Natural killer cell treated with Interleukin-12 subunit alpha and Interleukin-12 subunit beta and Interleukin-15 and Interleukin-18, amount 100 ng/mL, for 72 hours (primary cell): ENCODE measurements around the gene B9D1. TPM values are rescaled to one million over a fixed set of nuclear protein-coding genes. Genes with fewer than 3 reads are reported as not detected.

Experiments
- ATAC-seq, 2 donors: fragments of 150-1000 bp; cut with Tn5 transposase in 1 of 2; sonication (Bioruptor Pico), chemical (Tn5 transposase) in 1 of 2; 2 replicates each; pipeline ENCODE4 v1.10.0; 2021
- DNase-seq: peaks from one replicate; pipeline ENCODE4 v3.0.0; 2022; ENCODE audit warnings: low spot score
- H3K27ac Mint-ChIP-seq, 2 donors: 1 replicate in 1 of 2; 2 replicates in 1 of 2; pipeline ENCODE4 v1.8.0; 2022; ENCODE audit warnings: mixed read lengths in 2 of 2, mild to moderate bottlenecking in 1 of 2, moderate library complexity in 1 of 2
- H3K27me3 Mint-ChIP-seq, 2 donors: 1 replicate in 1 of 2; 2 replicates in 1 of 2; pipeline ENCODE4 v1.8.0; 2022; ENCODE audit warnings: mixed read lengths in 2 of 2
- H3K36me3 Mint-ChIP-seq: one replicate; pipeline ENCODE4 v1.8.0; 2022; ENCODE audit warnings: mixed read lengths
- H3K4me1 Mint-ChIP-seq, 2 donors: 1 replicate in 1 of 2; 2 replicates in 1 of 2; pipeline ENCODE4 v1.8.0; 2022; ENCODE audit warnings: low read depth in 2 of 2, mixed read lengths in 2 of 2, mild to moderate bottlenecking in 1 of 2
- H3K4me3 Mint-ChIP-seq: one replicate; pipeline ENCODE4 v1.8.0; 2022; ENCODE audit warnings: mixed read lengths
- H3K9me3 Mint-ChIP-seq: 2 replicates; pipeline ENCODE4 v1.8.0; 2022; ENCODE audit warnings: mixed read lengths
- total RNA-seq, 2 donors: library from RNA; stranded (reverse); gene quantifications; one replicate each; pipeline ENCODE4 v1.2.3, GENCODE V29; 2022

B9D1 gene
- total RNA-seq, 2 donors from 2014 or later = 2.2 to 4.9 TPM

- no peak overlapping the region for H3K4me3 Mint-ChIP-seq
- DNase-seq (peak; percentile 56), ATAC-seq (no peak)
- no peaks in the 10 kb centered on the region for H3K9me3 Mint-ChIP-seq
- peaks cover 0 to 3% of the 10 kb centered on the region in 2 donors for H3K27me3 Mint-ChIP-seq
- H3K27ac Mint-ChIP-seq = no peak overlapping the region
- peaks cover 8 to 14% of the 10 kb centered on the region in 2 donors for H3K4me1 Mint-ChIP-seq
- no peaks in the 10 kb centered on the region for H3K36me3 Mint-ChIP-seq
Measured at GRCh38 chr17:19313746-19314651, 48.5 kb downstream of the B9D1 start.

- no peak overlapping the region for H3K27ac Mint-ChIP-seq
Measured at GRCh38 chr17:19313066-19313745, 49.3 kb downstream of the B9D1 start.

GRCh38 chr17:19312406-19312805, 50.1 kb downstream of the B9D1 start:
- peak overlapping the region in 1 of 2 donors; percentile 46 for H3K27ac Mint-ChIP-seq
- H3K4me1 Mint-ChIP-seq = peaks cover 8 to 14% of the 10 kb centered on the region in 2 donors
- no peak for ATAC-seq
- H3K4me3 Mint-ChIP-seq = peak overlapping the region; percentile 40
- no peaks in the 10 kb centered on the region for H3K36me3 Mint-ChIP-seq
- DNase-seq = peak; percentile 48
- peaks cover 0 to 8% of the 10 kb centered on the region in 2 donors for H3K27me3 Mint-ChIP-seq
- H3K9me3 Mint-ChIP-seq = no peaks in the 10 kb centered on the region

More at GRCh38 chr17:19313066-19313745, 49.3 kb downstream of the B9D1 start:
- H3K27me3 Mint-ChIP-seq = peaks cover 0 to 5% of the 10 kb centered on the region in 2 donors
- peaks cover 8 to 14% of the 10 kb centered on the region in 2 donors for H3K4me1 Mint-ChIP-seq
- ATAC-seq (no peak), DNase-seq (peak; percentile 58)
- H3K9me3 Mint-ChIP-seq = no peaks in the 10 kb centered on the region
- no peaks in the 10 kb centered on the region for H3K36me3 Mint-ChIP-seq
- H3K4me3 Mint-ChIP-seq = no peak overlapping the region

- Mint-ChIP-seq H3K36me3 (no peaks in the 10 kb centered on the region), H3K9me3 (no peaks in the 10 kb centered on the region), H3K4me3 (peak overlapping the region; percentile 40), H3K4me1 (peaks cover 12 to 17% of the 10 kb centered on the region in 2 donors), H3K27me3 (peaks cover 0 to 9% of the 10 kb centered on the region in 2 donors), H3K27ac (peak overlapping the region in 1 of 2 donors; percentile 46)
- DNase-seq (peak; percentile 51), ATAC-seq (peak; percentile 73 to 87)
Measured at GRCh38 chr17:19311421-19312215, 50.9 kb downstream of the B9D1 start.

GRCh38 chr17:19311016-19311415, 51.5 kb downstream of the B9D1 start:
- DNase-seq (no peak), ATAC-seq (no peak)
- Mint-ChIP-seq H3K36me3 (no peaks in the 10 kb centered on the region), H3K4me3 (no peak overlapping the region), H3K27ac (no peak overlapping the region), H3K9me3 (no peaks in the 10 kb centered on the region), H3K27me3 (peaks cover 0 to 14% of the 10 kb centered on the region in 2 donors), H3K4me1 (peaks cover 18 to 23% of the 10 kb centered on the region in 2 donors)

GRCh38 chr17:19310151-19310550, 52.4 kb downstream of the B9D1 start:
- DNase-seq (peak; percentile 55), ATAC-seq (no peak)
- Mint-ChIP-seq H3K4me3 (no peak overlapping the region), H3K9me3 (no peaks in the 10 kb centered on the region), H3K27me3 (peaks cover 0 to 14% of the 10 kb centered on the region in 2 donors), H3K4me1 (peaks cover 27 to 32% of the 10 kb centered on the region in 2 donors), H3K27ac (no peak overlapping the region), H3K36me3 (no peaks in the 10 kb centered on the region)

GRCh38 chr17:19309701-19310100, 52.8 kb downstream of the B9D1 start:
- H3K27ac Mint-ChIP-seq = no peak overlapping the region

GRCh38 chr17:19308398-19308797, 54.1 kb downstream of the B9D1 start:
- ATAC-seq = no peak
- no peak overlapping the region for H3K27ac Mint-ChIP-seq
- no peak overlapping the region for H3K4me3 Mint-ChIP-seq
- H3K9me3 Mint-ChIP-seq = no peaks in the 10 kb centered on the region
- no peaks in the 10 kb centered on the region for H3K36me3 Mint-ChIP-seq
- peaks cover 29 to 36% of the 10 kb centered on the region in 2 donors for H3K4me1 Mint-ChIP-seq
- peaks cover 0 to 11% of the 10 kb centered on the region in 2 donors for H3K27me3 Mint-ChIP-seq
- DNase-seq = no peak

More at GRCh38 chr17:19309701-19310100, 52.8 kb downstream of the B9D1 start:
- peak; percentile 31 for DNase-seq
- H3K27me3 Mint-ChIP-seq = peaks cover 0 to 14% of the 10 kb centered on the region in 2 donors
- ATAC-seq = no peak
- no peak overlapping the region for H3K4me3 Mint-ChIP-seq
- no peaks in the 10 kb centered on the region for H3K9me3 Mint-ChIP-seq
- peaks cover 29 to 34% of the 10 kb centered on the region in 2 donors for H3K4me1 Mint-ChIP-seq
- no peaks in the 10 kb centered on the region for H3K36me3 Mint-ChIP-seq

GRCh38 chr17:19307521-19307920, 55.0 kb downstream of the B9D1 start:
- ATAC-seq = no peak
- H3K27me3 Mint-ChIP-seq = peaks cover 0 to 11% of the 10 kb centered on the region in 2 donors
- peaks cover 29 to 36% of the 10 kb centered on the region in 2 donors for H3K4me1 Mint-ChIP-seq
- H3K9me3 Mint-ChIP-seq = no peaks in the 10 kb centered on the region
- peak; percentile 15 for DNase-seq
- H3K36me3 Mint-ChIP-seq = no peaks in the 10 kb centered on the region
- H3K27ac Mint-ChIP-seq = no peak overlapping the region
- no peak overlapping the region for H3K4me3 Mint-ChIP-seq

- H3K9me3 Mint-ChIP-seq = no peaks in the 10 kb centered on the region
- DNase-seq = peak; percentile 62
- H3K27me3 Mint-ChIP-seq = peaks cover 0 to 11% of the 10 kb centered on the region in 2 donors
- peak overlapping the region; percentile 28 to 62 for H3K27ac Mint-ChIP-seq
- H3K36me3 Mint-ChIP-seq = no peaks in the 10 kb centered on the region
- H3K4me3 Mint-ChIP-seq = peak overlapping the region; percentile 73
- peaks cover 22 to 27% of the 10 kb centered on the region in 2 donors for H3K4me1 Mint-ChIP-seq
- peak; percentile 88 to 89 for ATAC-seq
Measured at GRCh38 chr17:19306160-19307111, 56.1 kb downstream of the B9D1 start.

GRCh38 chr17:19305761-19306159, 56.8 kb downstream of the B9D1 start:
- H3K27ac Mint-ChIP-seq = peak overlapping the region; percentile 25 to 62
- no peaks in the 10 kb centered on the region for H3K9me3 Mint-ChIP-seq
- H3K27me3 Mint-ChIP-seq = peaks cover 0 to 11% of the 10 kb centered on the region in 2 donors
- no peak for ATAC-seq
- peak overlapping the region; percentile 73 for H3K4me3 Mint-ChIP-seq
- no peak for DNase-seq
- peaks cover 21 to 24% of the 10 kb centered on the region in 2 donors for H3K4me1 Mint-ChIP-seq
- H3K36me3 Mint-ChIP-seq = no peaks in the 10 kb centered on the region

- Mint-ChIP-seq H3K27ac (peak overlapping the region; percentile 25 to 62), H3K4me3 (peak overlapping the region; percentile 73)
Measured at GRCh38 chr17:19305256-19305655, 57.3 kb downstream of the B9D1 start.

More at GRCh38 chr17:19305256-19305655, 57.3 kb downstream of the B9D1 start:
- DNase-seq (peak; percentile 56), ATAC-seq (no peak)
- Mint-ChIP-seq H3K36me3 (no peaks in the 10 kb centered on the region), H3K4me1 (peaks cover 21 to 24% of the 10 kb centered on the region in 2 donors), H3K27me3 (peaks cover 0 to 11% of the 10 kb centered on the region in 2 donors), H3K9me3 (no peaks in the 10 kb centered on the region)
